Activated naive CD4-positive, alpha-beta T cell (primary cell): Measurements from ENCODE around the gene TRPT1.
A peak's percentile ranks its signal among the peaks of the same experiment; 100 is the strongest.

Source experiments
- DNase-seq, 4 experiments: peaks; one replicate each; lab custom pipeline; 2025; lab: John Stamatoyannopoulos, UW

Gene TRPT1

GRCh38 chr11:64225608-64226506, at the start of gene TRPT1, which contains the start of gene NUDT22:
TRPT1 (minus strand) TSS chr11:64226186; CDS start chr11:64225860, 326 bp downstream.
NUDT22 (plus strand) TSS chr11:64226274; CDS start chr11:64226653, 379 bp downstream.
- DNase-seq: peak; percentile 78 to 90 (median 82)

DNA sequence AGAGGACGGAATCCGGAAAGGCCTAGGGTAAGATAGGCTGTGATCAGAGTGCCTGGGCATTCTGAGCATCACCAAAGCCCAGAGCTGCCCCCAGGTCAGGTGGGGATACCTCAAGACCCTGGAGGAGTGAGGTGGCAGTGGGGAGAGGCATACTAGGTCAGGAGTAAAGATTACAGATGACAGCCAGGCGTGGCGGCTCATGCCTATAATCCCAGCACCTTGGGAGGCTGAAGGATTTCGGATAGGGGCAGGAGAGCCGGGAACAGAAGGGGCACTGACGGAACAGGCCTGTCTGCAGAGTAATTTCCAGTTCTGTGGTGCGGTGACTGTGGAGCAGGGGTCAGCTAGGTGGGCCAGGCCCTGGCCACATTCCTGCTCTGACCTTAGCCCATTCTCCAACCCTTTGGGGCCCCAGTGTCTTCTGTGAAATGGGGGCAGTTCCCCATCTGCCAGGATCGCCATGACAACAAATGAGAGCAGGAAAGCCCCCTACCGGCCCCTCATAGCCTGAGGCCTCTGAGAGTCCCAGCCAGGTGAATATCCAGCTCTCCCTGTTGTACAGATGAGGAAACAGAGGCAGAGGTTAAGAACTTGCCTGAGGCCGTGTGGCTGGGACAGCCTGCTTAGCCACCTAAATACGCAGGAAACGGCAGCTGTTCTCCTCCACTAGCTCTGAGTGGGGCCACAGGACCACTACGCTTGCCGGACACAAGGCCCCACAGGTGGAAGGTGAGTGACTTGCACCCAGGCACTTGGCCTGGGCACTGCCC, 49.2 kb upstream of the TRPT1 start:
- DNase-seq: no peak

GRCh38 chr11:64269540-64270220, 43.7 kb upstream of the TRPT1 start:
- DNase-seq: peak; percentile 92 to 95 (median 94)

DNA sequence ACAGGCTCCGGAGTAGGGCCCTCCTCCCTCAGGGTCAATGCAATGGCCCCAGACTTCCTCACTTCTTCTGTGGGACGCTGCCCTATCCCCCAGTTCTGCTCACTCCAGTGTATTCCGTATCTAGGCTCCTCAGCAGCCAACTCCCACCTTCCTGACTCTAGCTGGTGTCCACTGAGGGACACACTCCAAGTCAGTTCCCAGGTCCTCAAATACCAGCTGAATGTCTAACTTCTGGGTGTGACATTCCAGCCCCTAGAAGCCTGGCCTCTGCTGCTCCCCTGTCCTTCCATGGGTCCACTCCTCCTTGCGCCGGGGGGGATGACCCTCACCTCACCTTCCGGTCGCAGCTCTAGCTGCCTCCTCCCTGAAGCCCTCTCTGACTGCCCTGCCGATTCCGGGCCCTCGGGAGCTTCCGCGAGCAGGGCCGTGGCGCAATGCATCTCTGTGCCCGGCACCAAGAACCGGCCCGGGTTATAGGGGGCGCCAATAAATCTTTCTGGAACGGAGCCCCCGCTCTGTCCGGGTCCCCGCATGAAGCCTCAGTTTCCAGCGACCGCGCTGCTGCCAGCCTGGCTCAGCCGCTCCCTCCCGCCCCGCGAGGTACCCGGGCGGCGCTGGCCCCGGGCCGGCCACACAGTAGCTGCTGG, 43.0 kb upstream of the TRPT1 start:
- no peak for DNase-seq

- no peak for DNase-seq
Measured at GRCh38 chr11:64268025-64268892, 42.3 kb upstream of the TRPT1 start.

DNA sequence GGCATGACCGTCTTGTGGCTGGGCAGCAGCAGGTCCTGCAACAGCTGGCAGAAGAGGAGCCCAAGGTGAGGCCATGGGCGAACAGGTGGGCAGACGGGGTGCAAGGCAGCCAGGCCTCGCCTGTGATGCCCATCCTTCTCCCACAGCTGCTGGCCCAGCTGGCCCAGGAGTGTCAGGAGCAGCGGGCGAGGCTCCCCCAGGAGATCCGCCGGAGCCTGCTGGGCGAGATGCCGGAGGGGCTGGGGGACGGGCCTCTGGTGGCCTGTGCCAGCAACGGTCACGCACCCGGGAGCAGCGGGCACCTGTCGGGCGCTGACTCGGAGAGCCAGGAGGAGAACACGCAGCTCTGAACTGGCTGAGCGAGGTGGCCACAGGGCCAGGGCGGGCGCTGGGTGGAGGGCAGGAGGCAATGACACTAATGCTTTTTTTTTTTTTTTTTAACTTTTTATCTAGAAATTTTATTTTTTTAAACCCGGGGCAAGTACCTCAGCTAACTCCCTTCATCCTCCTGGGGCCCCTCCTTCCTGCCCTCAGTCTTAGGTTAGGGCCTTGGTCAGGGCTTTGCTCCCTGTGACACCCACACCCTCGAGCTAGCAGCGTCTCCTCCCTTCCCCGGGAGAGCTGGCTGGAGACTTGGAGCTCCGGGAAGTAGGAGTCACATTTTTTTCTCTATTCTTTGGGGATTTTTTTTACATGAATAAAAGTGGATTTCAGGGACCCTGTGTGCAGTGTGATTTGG, 41.4 kb upstream of the TRPT1 start:
- DNase-seq: no peak

- DNase-seq: no peak
Measured at GRCh38 chr11:64266339-64266738, 40.4 kb upstream of the TRPT1 start.

DNA sequence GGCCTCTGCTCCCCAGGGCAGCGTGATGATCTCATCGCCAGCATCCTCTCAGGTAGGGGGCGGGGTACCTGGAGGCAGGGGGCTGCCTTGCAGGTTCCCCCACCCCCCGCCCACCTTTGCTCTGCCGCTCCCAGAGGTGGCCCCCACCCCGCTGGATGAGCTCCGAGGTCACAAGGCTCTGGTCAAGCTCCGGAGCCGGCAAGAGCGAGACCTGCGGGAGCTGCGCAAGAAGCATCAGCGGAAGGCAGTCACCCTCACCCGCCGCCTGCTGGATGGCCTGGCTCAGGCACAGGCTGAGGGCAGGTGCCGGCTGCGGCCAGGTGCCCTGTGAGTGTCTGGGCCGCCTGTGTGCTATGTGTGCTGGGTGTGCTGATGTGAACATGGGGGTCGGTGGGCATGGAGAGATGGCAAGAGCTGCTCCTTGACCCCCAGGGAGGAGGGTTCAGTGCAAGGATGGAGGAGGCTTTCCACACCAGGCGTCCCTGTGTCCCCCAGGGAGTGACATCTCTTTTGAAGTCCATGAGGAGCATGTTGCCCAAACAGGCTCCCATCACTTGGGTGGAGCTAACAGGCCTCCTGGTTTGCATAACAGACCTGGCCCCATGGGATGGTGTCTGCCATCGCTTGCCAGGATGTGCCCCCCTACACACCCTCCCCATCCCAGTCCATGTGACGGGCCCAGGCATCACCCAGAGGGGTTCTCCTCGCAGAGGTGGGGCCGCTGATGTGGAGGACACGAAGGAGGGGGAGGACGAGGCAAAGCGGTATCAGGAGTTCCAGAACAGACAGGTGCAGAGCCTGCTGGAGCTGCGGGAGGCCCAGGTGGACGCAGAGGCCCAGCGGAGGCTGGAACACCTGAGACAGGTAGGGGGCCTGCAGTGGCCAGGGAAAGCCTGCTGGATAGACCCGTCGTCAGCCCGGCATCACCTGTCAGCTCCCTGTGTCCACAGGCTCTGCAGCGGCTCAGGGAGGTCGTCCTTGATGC, 39.5 kb upstream of the TRPT1 start:
- DNase-seq: no peak

- no peak for DNase-seq
Measured at GRCh38 chr11:64264371-64264852, 38.4 kb upstream of the TRPT1 start.

DNA sequence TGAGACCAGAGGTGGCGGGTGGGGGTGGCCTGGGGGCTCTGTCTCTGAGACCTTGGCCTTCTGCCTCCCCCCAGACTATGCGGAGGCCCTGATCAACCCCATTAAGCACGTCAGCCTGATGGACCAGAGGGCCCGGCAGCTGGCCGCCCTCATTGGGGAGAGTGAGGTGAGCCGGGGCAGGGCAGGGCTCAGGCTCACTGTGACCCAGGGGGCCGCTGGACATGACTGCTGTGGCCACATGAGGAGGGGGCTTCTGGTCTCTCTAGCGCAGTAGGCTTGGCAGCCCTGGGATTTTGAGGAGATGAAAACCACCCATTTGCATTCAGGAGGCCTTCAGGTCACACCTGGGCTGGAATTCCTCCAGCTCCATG, 37.9 kb upstream of the TRPT1 start:
- no peak for DNase-seq

DNA sequence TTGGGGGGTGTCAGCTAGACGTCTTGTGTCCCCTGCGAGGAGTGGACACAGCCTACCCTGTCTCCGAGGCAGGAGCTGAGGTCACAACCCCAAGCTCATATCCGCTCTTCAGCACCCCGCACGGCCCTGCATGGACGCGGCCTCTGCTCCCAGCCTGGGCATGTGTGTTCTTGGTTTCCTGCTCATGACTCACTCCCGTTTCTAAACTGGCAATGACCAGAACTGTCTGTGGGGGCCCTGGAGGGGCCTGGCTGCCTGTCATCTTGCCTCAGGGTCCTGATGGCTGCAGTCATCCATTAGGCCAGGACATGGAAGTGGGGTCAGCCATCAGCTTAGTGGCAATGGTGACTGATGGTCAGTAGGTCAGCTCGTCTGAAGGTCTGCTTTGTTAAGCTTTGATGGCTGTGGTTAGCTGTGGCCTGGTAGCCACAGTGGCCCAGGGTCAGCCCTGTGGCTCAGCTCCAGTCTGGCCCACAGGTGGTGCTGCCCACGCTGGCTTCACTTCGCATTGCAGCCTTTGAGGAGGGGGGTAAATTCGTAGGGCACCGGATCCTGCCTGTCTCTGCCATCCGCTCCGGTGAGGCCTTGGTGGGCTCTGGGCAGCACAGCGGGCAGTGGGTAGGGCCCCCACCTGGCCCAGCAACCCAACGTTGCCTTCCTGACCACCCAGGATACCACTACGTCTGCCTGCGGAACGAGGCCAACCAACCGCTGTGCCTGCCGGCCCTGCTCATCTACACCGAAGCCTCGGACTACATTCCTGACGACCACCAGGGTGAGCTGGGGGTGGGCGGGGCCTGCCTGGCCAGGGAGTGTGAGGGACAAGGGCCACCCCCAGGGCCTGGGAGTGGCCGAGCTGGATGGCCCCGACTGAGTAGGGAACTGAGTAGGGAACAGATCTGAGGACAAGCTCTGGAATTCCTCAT, 37.3 kb upstream of the TRPT1 start:
- no peak for DNase-seq

DNA sequence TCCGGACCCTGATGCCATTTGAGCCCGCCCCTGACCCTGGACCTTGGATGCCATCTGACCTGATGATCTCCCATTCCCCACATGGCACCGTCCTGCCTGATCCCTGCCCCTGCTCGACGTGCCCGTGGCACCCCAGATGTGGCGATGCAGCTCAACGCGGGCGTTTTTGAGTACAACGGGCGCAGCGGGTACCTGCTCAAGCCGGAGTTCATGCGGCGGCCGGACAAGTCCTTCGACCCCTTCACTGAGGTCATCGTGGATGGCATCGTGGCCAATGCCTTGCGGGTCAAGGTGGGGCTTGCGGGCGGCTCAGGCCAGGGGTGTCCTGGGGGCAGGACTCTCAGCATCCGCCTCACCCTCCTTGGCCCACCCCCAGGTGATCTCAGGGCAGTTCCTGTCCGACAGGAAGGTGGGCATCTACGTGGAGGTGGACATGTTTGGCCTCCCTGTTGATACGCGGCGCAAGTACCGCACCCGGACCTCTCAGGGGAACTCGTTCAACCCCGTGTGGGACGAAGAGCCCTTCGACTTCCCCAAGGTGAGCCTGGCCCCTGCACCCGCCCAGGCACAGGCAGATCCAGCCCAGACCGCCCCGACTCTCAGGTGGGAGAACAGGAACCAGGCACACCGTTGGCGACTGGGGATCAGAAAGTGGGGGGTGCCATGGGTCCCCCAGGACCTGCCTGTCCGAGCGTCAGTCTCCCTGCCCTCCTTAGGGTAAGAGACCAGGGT, 36.5 kb upstream of the TRPT1 start:
- no peak for DNase-seq

- no peak for DNase-seq
Measured at GRCh38 chr11:64261556-64262080, 35.6 kb upstream of the TRPT1 start.

DNA sequence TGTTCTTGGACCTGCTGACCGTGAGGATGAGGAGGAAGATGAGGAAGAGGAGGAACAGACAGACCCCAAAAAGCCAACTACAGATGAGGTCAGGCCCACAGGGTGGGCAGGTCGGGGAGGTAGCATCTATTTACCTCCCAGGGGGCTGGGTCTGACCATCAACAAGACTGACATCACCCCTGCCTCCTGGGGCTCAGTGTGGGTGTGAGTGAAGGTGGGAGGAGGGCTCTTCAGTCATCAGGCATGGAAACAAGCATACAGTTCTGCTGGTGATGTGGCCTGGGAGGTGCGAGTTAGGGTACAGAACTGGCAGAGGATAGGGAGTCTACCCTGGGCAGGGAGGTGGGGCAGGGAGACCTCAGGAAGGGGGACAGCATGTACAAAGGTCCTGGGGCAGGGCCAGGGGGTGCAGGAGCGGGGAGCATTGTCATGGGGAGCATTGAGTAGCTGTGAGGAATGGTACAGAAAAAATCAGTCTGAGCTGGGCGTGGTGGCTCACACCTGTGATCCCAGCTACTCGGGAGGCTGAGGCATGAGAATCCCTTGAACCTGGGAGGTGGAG, 34.2 kb upstream of the TRPT1 start:
- DNase-seq: no peak

DNA sequence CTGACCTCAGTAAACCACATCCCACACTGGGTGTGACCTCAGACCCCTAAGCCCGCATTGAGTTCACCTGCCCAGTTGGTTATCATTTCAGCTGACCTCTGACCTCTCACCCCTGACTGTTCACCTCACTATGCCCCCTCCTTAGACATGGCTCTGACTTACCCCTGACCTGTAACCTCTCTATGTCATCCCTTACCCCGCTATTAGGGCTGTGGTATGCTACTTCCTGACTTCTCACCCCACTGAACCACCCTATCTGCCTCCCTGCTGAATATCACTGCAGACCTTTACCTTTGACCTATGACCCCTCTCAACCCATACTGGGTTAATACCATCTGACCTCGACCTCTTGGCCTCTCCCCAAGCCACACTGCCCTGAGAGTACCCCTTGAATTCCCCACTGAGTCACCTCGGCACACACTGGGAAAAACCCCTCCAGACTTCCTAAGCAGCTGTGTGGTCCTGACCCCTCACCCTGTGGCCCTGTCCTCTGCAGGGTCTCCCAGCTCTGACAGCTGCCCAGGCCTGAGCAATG, 33.6 kb upstream of the TRPT1 start:
- no peak for DNase-seq

DNA sequence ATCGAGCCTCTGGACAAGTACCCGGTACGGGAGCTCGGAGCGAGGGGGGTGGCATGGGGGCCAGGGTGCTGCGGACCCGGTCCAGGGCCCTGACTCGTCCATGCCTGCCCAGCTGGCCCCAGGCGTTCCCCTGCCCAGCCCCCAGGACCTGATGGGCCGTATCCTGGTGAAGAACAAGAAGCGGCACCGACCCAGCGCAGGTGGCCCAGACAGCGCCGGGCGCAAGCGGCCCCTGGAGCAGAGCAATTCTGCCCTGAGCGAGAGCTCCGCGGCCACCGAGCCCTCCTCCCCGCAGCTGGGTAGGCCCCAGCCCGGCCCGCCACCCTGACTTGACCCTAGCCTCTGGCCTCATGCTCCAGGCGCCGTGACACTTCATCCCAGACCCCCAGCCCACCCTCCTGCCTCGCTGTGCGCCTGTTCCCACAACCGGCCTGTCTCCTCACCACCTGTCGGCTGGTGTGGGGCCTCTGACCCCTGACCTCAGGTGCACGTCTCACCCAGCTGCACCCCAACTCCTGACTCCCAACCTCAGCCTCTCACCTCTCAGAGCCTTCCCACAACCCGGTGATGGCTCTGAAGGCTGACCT, 33.1 kb upstream of the TRPT1 start:
- DNase-seq: no peak
